C4-2B (cell line): Measurements from ENCODE around the gene GRID1.

Experiments
- H3K27ac ChIP-seq: fragments of 450-650 bp; 2 replicates; pipeline ENCODE4 v1.5.1; 2017
- ZFX ChIP-seq: fragments of 450-650 bp; IDR thresholded peaks from 2 replicates; pipeline ENCODE4 v1.6.1; 2017
- TF ChIP-seq, protein P1 (sequence below): fragments of 450-650 bp; conservative IDR thresholded peaks from 2 replicates; pipeline ENCODE4 v1.5.1; 2017; ENCODE audit warnings: mild to moderate bottlenecking

GRID1 gene

DNA sequence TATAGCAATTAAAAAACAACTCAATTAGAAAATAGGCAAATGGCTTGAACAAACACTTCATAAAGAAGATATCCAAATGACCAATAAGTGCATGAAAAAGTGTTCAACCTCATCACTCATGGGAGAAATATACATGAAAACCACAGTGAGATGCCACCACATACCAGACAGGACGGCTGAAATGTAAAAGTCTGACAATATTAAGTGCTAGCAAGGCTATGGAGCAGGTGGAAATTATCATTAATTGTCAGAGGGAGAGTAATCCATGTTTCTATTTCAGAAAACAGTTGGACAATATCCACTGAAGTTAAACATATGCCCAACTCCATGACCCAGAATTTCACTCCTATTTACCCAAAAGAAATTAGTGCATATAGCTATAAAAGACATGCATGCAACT is 42.6 kb upstream of the GRID1 start:
- no peak overlapping the region for H3K27ac ChIP-seq
- TF ChIP-seq ZFX, result no peak
- TF ChIP-seq, protein P1, sequence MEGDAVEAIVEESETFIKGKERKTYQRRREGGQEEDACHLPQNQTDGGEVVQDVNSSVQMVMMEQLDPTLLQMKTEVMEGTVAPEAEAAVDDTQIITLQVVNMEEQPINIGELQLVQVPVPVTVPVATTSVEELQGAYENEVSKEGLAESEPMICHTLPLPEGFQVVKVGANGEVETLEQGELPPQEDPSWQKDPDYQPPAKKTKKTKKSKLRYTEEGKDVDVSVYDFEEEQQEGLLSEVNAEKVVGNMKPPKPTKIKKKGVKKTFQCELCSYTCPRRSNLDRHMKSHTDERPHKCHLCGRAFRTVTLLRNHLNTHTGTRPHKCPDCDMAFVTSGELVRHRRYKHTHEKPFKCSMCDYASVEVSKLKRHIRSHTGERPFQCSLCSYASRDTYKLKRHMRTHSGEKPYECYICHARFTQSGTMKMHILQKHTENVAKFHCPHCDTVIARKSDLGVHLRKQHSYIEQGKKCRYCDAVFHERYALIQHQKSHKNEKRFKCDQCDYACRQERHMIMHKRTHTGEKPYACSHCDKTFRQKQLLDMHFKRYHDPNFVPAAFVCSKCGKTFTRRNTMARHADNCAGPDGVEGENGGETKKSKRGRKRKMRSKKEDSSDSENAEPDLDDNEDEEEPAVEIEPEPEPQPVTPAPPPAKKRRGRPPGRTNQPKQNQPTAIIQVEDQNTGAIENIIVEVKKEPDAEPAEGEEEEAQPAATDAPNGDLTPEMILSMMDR, result no peak

DNA sequence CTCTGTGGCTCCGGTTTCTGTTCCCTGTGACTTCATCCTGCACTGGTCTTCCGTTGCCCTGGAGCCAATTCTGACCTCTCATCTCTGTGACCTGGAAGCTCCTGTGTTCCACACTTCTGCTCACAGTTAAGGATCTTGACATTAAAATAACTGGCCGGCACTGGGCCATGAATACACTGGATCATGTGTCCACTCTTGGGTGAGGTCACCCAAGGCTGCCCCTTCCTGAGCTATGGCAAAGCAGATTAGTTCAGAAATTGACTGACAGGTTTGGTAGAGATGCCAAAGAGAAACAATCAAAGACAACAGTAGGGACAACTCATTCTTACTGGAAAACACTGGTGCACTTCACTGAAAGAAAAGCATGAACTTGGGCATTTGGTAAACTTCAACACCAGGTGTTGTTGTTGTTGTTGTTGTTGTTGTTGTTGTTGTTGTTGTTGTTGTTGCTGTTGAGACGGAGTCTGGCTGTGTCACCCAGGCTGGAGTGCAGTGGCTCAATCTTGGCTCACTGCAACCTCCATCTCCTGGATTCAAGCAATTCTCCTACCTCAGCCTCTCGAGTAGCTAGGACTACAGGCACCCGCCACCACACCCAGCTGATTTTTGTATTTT is 36.7 kb upstream of the GRID1 start:
- no peak for TF ChIP-seq ZFX
- TF ChIP-seq, protein P1, result no peak
- no peak overlapping the region for H3K27ac ChIP-seq

DNA sequence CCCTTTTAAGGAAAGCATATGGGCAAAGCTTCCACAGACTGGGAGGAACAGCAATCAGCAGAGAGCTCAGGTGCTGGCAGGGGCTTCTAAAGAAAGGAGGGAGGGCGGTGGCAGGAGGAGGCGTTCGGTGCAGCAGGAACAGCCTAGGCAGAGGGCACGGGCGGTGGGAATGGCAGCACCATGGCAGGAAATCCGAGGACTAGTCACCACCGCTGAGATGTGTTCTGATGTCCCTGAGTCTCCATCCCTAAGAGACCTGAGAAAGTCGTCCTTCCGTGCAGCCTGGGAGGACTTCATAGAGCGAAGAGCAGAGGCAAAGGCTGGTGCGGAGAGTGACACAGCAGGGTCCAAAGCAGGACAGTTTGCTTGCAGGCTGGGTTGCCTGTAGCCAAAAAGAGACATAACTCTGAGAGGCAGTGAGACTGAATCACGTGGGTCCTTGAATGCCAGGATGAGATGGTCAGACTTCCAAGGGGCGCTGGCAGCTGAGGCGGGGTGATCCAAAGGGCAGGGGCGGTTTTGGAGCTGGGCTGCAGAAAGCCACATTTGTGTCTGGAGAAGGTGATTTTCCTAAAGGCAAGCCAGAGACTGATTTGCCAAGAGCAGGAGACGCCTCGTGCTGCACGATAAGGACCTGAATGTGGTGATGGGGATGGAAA is 35.8 kb upstream of the GRID1 start:
- TF ChIP-seq ZFX, result no peak
- TF ChIP-seq, protein P1, result no peak
- H3K27ac ChIP-seq, result no peak overlapping the region

DNA sequence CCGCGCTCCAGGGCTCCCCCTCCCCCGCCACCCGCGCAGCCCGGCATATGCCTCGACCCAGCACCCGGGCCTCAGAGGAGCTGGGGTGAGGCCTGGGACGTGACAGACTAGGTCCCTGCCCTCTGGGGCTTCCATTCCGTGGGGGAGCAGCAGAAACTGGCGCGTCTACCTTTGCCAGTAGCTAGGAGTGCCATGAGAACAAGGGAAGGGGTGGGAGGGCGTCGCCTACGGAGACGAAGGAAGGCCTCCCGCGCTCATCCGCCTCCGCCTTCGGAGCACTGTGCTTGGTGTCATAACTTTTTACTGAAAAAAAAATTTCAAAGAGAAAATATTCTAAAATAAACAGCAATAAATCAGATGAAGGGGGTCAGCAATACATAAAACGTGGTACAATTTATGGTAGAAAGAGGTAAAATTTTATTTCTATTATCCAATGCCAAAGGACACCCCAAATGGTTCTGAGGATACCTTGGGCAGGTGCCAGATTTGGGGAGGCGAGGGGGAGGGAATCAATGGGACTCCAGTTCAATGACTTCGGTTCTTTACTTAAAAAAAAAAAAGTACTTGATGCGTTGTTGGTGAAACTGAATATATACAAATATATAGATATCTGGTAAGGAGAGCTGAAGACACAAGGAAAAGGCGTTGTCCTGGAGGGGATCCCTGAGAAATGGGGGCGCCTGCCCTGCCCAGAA is 35.1 kb upstream of the GRID1 start:
- TF ChIP-seq, protein P1, result no peak
- no peak for TF ChIP-seq ZFX
- H3K27ac ChIP-seq, result peak overlapping the region; percentile 80

DNA sequence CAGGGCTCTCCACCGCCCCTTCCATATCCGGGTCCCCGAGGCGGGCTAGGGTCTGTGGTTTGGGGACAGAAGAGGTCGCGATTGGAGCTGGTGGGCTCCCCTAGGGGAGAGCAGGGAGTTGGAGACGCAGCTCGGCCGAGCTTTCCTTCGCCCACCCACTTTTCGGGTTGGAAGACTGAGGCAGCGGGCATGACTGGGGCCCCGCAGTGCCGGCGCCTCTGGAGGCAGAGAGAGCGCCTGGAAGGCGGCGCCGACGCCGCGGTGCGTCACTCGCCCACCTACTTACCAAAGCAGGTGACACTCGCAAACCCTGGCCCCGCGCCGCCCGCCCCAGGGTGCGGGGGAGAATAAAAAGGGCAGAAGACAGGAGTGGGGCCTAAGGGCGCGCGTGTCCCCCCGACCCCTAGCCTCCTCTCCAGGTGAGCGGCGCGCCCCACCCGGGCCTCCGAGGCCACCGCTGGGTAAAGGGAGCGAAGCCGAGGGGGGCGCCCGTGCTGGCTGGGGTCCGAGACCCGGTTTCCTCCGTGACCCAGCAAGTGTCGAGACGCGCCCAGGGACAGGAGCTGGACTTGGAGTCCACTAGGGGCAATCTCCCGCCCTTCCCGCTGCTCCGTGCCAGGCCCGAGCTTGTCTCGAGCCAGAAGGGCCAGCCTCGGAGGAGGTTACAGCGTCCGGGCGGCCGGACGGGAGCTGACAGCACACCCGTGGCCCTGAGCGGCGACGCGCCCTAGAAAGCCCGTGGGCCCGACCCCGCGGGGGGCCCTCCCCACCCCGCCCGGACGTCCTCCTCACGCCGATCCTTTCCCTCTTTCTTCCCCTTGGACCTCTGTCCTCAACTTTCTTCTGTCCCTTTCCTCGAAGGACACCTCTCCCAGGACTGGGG is 34.4 kb upstream of the GRID1 start:
- TF ChIP-seq, protein P1, result peak; percentile 10; the same call in 1 of the 2 replicates
- TF ChIP-seq ZFX, result no peak

DNA sequence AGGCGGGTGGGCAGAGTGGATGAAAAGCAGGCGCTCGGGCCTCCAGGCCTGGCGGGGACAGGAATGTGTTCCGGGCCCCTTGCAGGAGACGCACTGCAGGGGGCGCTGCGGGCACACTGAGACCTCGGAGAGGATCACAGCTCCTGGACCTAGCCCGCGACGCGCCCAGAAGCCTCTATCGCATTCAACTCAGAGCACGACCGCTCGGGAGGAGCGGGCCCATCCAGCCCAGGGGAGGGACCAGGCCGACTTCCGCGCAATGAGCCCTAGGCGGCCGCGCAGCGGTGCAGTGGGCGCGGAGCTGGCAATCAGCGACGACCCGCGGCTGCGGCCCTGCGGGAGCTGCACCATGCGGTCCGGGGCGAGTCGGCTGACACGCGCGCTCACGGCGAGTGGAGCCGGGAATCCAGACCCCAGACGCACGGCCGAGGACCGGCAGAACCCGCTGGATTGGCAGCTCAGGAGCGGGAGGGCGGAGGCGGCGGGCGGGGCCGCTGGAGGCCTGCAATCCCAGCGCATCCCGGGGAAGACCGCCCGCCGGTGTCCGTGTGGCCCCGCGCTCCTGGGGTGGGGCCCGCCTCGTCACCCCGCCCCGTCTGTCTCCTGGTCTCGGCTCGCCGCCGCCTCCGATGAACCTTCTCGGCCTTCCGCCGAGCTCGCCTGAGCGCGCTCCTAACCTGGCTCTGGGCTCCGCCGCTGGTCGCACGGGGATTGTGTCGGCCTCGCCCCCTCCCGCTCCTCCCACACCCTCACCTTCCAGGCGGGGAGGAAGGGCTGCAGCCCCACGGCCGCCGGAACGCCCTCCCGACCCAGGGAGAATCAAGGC is 33.5 kb upstream of the GRID1 start:
- H3K27ac ChIP-seq, result peak overlapping the region; percentile 80
- no peak; the same call in 1 of the 2 replicates for TF ChIP-seq ZFX
- TF ChIP-seq, protein P1, result peak; percentile 84

More for the DNA sequence above, 34.4 kb upstream of the GRID1 start:
- H3K27ac ChIP-seq, result peak overlapping the region; percentile 80
